Prostate gland (tissue), 2 donors: ENCODE measurements around the gene SUSD3. TPM values are rescaled to one million over a fixed set of nuclear protein-coding genes. Genes with fewer than 3 reads are reported as not detected.

ENCODE experiments used
- DNase-seq: peaks from one replicate; pipeline ENCODE4 v3.0.0-alpha.2; 2019; ENCODE audit warnings: low spot score
- H3K27ac ChIP-seq, 2 donors: fragments of 200-600 bp; sonication (generic); 2 replicates each; pipeline ENCODE4 v1.5.1; 2017 to 2019
- H3K27me3 ChIP-seq: fragments of 200-600 bp; sonication (generic); replicated peaks from 2 replicates; pipeline ENCODE4 v1.5.1; 2019; ENCODE audit not compliant: insufficient read depth
- H3K36me3 ChIP-seq, 2 donors: fragments of 200-600 bp; sonication (generic); 1 replicate in 1 of 2; 2 replicates in 1 of 2; pipeline versions ENCODE4 v1.5.1 to v1.8.1; 2017 to 2019
- H3K4me1 ChIP-seq: fragments of 200-600 bp; sonication (generic); replicated peaks from 2 replicates; pipeline ENCODE4 v1.5.1; 2019
- H3K4me3 ChIP-seq, 2 donors: fragments of 200-600 bp; sonication (generic); 2 replicates each; pipeline ENCODE4 v1.5.1; 2017 to 2019
- H3K9me3 ChIP-seq: fragments of 200-600 bp; sonication (generic); 2 replicates; pipeline ENCODE4 v1.5.1; 2017
- CTCF ChIP-seq, 4 experiments: fragments of 200-600 bp in 2 of 4; fragments of 450-650 bp in 2 of 4; sonication (generic) in 2 of 4; IDR thresholded peaks; 1 replicate in 3 of 4; 2 replicates in 1 of 4; pipeline ENCODE4 v1.5.1; 2016 to 2019; ENCODE audit warnings: antibody characterized with exemption in 4 of 4, mild to moderate bottlenecking in 2 of 4, moderate library complexity in 2 of 4
- POLR2A ChIP-seq: fragments of 450-650 bp; IDR thresholded peaks from one replicate; pipeline ENCODE4 v1.6.1; 2016; ENCODE audit warnings: antibody characterized with exemption, mild to moderate bottlenecking
- POLR2AphosphoS5 ChIP-seq: sonication (generic); formaldehyde crosslinking; IDR thresholded peaks from one replicate; pipeline ENCODE4 v1.6.1; 2017; ENCODE audit warnings: antibody characterized with exemption
- WGBS: methylation state at CpG from one replicate; pipeline ENCODE4 v1.1.5; 2018; 5-methylcytosine and 5-hydroxymethylcytosine counted together
- intact Hi-C: fragments of 100-400 bp; cut with DNase I; formaldehyde crosslinking; loops from one replicate; pipeline ENCODE4 v1.14.2; 2022
- total RNA-seq, 2 donors: library from RNA; depleted of rRNA; stranded (reverse); fragments of >200 nt; gene quantifications; one replicate each; pipeline ENCODE4 v1.1.0, GENCODE V29; 2016

SUSD3 gene
- total RNA-seq, 2 donors from 2014 or later: 2.2 to 471 TPM

GRCh38 chr9:93061260-93061751 is 2.8 kb downstream of the SUSD3 start:
- DNase-seq: no peak
- no peaks in the 10 kb centered on the region for H3K4me1 ChIP-seq
- intact Hi-C loops: no loop called here
- H3K27me3 ChIP-seq: no peaks in the 10 kb centered on the region
- H3K27ac ChIP-seq: no peak overlapping the region
- H3K4me3 ChIP-seq: no peak overlapping the region
- no peak for TF ChIP-seq POLR2AphosphoS5
- TF ChIP-seq POLR2A: no peak
- no peak for TF ChIP-seq CTCF (IDR thresholded peaks at IDR 0.05)
- H3K36me3 ChIP-seq: no peaks in the 10 kb centered on the region
- no peaks in the 10 kb centered on the region for H3K9me3 ChIP-seq
- WGBS: 77% methylated on average over 4 of the region's 4 CpGs

- DNase-seq: no peak
- Histone ChIP-seq H3K4me3 (no peak overlapping the region), H3K27ac (no peak overlapping the region), H3K4me1 (no peaks in the 10 kb centered on the region), H3K36me3 (no peaks in the 10 kb centered on the region), H3K9me3 (no peaks in the 10 kb centered on the region), H3K27me3 (no peaks in the 10 kb centered on the region)
- WGBS: 84% methylated on average over 19 of the region's 19 CpGs
- TF ChIP-seq POLR2A: no peak
- TF ChIP-seq CTCF (IDR thresholded peaks at IDR 0.05): no peak
- no peak for TF ChIP-seq POLR2AphosphoS5
- intact Hi-C loops: no loop called here
Observed at GRCh38 chr9:93061791-93062763, 3.6 kb downstream of the SUSD3 start.

GRCh38 chr9:93064392-93065134 is 6.1 kb downstream of the SUSD3 start:
- H3K4me3 ChIP-seq: no peak overlapping the region
- no peaks in the 10 kb centered on the region for H3K27me3 ChIP-seq
- peak; percentile 13 for DNase-seq
- no peak overlapping the region for H3K27ac ChIP-seq
- no peaks in the 10 kb centered on the region for H3K9me3 ChIP-seq
- intact Hi-C loops: no loop called here
- no peaks in the 10 kb centered on the region for H3K4me1 ChIP-seq
- no peak for TF ChIP-seq POLR2A
- H3K36me3 ChIP-seq: no peaks in the 10 kb centered on the region
- WGBS: 76% methylated on average over 12 of the region's 12 CpGs

GRCh38 chr9:93065135-93065720 is 6.7 kb downstream of the SUSD3 start:
- WGBS: 51% methylated on average over 15 of the region's 15 CpGs
- no peaks in the 10 kb centered on the region for H3K27me3 ChIP-seq
- no peaks in the 10 kb centered on the region for H3K4me1 ChIP-seq
- intact Hi-C loops: no loop called here
- DNase-seq: no peak
- no peak for TF ChIP-seq CTCF (IDR thresholded peaks at IDR 0.05)
- no peak for TF ChIP-seq POLR2AphosphoS5
- no peak for TF ChIP-seq POLR2A
- no peak overlapping the region for H3K27ac ChIP-seq
- H3K36me3 ChIP-seq: no peaks in the 10 kb centered on the region
- no peaks in the 10 kb centered on the region for H3K9me3 ChIP-seq
- no peak overlapping the region for H3K4me3 ChIP-seq

GRCh38 chr9:93066978-93067603 is 8.6 kb downstream of the SUSD3 start:
- no peaks in the 10 kb centered on the region for H3K36me3 ChIP-seq
- H3K27me3 ChIP-seq: no peaks in the 10 kb centered on the region
- no peak for DNase-seq
- no peaks in the 10 kb centered on the region for H3K4me1 ChIP-seq
- WGBS: 82% methylated on average over 3 of the region's 3 CpGs
- intact Hi-C loops: no loop called here
- H3K27ac ChIP-seq: no peak overlapping the region
- H3K9me3 ChIP-seq: no peaks in the 10 kb centered on the region
- H3K4me3 ChIP-seq: no peak overlapping the region
- TF ChIP-seq POLR2A (no peak), CTCF (IDR thresholded peaks at IDR 0.05) (no peak), POLR2AphosphoS5 (no peak)
